GM18508 (cell line): ENCODE measurements around the gene RERE.

ENCODE experiments used
- ATAC-seq: cut with Tn5 transposase; IDR thresholded peaks from one replicate; pipeline ENCODE4 v1.9.1; 2021; ENCODE audit warnings: moderate number of reproducible peaks; ENCODE audit not compliant: insufficient read depth, unreplicated experiment

The RERE gene

DNA sequence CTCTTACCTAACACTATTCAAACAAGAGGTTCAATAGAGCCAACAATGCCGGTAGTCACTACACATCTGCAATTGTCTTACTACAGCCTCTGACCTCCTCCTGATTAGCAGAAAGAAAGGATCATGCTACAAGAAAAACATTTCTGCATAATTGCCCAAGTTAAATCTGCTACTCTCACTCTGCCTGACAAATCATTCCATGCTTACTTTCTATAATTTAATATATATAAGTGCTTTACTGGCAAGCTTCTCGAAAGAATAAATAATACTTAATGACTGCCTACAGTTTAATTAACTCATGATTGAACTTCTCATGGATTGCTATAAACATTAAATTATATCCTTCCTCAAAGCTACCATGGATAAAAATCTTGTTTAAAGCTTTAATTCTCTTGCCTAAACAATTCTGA lies 343.5 kb downstream of the RERE start:
- ATAC-seq, result no peak

DNA sequence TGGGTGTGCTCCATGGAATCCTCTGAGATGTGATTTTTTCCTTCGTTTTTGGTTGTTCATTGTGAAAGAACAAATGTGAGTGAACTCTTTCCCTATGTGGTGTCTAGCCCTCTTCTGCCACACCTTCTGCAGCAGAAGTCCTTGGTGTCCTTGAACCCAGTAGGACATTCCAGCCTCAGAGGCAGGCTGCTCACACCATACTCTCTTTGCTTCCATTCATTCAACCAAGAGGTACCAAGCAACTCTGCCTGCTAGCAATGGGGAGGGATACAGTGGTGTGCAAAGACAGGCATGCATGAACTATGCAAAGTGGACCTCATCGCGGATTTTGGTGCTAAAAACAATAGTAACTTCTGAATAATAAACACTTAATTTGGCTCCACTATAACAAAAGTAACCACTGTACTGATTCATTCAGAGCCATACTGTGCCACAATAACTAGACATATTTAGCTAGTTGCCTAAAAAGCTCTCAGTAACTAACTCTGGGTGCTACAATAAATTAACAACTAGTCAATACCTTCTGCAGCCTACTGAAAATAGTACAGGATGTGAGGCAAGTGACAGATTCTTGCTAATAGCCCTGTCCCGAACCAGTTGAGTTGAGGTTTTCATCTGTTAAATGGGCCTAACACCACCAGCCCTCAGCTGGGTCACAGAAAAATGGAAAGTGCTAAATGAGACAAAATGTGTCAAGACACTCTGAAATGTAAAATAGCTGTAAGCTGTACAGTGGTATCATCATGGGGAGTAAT lies 344.1 kb downstream of the RERE start:
- no peak for ATAC-seq

DNA sequence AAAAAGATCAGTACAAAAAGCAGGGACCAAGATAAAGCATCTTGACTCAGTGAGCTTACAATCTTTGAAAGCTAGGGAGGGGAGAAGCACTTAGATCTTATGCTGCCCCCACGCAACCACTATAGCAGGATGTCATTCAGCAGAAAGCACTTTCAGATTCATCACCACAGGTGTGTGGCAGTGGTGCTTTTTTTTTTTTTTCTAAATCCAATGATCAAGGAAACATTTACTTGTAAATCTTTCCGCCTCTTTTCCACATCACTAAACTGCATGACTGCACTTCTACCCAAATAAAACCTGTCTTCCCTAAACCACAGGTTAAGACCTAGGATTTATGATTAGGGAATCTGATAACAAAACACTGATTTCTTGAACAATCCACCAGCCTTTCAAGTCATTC lies 344.8 kb downstream of the RERE start:
- no peak for ATAC-seq

DNA sequence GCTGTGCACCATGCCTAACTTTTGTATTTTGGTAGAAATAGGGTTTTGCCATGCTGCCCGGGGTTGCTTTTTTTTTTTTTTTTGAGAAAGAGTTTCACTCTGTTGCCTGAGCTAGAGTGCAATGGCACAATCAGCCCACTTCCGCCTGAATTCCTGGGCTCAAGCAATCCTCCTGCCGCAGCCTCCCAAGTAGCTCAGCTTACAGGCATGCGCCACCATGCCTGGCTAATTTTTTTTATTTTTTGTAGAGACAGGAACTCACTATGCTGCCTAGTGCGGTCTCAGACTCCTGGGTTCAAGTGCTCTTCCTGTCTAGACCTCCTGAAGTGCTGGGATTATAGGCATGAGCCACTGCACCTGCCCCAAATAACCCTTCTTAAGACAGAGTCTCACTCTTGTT lies 346.0 kb downstream of the RERE start:
- ATAC-seq, result no peak

DNA sequence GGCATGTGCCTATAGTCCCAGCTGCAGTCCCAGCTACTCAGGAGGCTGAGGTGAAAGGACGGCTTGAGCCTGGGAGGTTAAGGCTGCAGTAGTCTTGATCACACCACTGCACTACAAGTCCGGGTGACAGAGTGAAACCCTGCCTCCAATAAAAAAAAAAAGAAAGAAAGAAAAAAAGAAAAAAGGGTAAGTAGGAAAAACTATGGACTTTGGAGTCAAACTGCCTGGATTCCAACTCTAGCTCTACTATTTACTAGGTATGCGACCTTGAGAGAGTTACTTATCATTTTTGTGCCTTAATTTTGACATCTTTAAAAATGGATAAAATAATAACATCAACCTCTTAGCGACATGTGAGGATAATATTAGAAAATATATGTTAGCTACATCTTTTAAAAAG lies 348.7 kb downstream of the RERE start:
- no peak for ATAC-seq

DNA sequence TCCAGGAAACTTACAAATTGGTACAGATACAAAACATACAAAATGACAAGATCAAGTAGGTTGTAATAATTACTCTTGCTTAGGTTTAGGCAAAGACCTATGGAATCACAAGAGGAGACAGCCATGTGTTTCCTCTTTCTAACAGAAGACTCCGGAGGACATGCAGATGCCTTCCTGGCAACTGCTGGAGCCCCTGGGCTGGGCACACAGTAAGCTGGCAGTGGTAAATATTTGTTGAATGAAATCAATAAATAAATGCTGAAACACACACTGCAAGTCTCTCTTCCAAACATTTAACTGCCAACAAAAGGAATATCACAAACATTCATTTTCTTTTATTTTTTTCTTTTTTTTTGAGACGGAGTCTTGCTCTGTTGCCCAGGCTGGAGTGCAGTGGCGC lies 350.1 kb downstream of the RERE start:
- ATAC-seq, result no peak

DNA sequence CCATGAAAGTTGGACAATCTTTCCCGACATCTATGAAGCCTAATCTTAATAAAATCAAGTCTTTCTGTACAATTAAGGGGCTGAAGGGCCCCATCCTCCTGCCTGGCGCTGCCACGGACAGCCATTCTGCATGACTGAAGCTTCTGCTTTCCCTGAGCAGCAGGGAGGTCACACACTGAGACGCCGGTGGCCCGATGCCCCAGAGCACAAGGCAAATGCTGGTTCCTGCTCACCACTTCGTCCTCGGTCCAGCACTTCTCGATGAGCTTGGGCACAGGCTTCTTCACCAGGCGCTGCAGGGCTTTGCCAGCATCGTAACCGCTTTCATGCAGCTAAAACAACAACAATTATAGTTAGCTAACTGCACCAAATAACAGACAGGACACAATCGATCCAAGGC lies 351.7 kb downstream of the RERE start:
- ATAC-seq, result no peak

DNA sequence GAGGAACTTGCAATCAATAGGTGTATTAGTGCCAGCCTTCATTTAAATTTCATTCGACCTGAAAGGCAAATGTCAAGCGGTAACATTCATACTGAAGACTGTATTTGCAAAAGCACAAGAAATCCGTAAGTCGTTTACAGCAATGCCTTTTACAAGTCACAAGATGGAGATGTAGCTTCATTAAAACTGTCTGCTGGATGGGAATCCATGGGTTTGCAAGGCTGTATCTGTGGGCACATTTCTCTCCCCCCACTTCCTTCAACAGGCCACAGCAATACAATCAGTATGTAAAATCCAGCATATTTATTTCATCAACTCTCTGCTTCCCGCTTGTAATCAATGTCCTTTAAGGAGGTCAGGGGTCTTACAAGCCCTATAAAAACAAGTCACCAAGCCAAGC lies 352.4 kb downstream of the RERE start:
- no peak for ATAC-seq

DNA sequence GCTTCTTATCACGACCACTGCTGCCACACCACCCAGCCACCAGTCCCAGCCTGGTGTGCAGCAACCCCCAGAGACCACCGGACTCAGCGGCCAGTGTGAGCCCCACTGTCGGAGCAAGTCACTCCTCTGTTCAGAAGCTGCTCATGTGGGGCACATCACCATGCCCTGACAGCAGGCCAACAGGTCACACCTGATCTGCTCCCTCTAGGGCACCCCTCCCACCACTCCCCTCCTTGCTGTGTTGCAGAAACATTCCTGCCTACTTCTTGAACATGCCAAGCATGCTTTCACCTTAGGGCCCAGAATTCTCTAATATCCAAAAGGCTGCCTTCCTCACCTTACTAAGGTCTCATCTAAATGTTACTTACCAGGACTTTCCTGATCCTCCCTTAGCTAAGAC lies 353.1 kb downstream of the RERE start:
- no peak for ATAC-seq

DNA sequence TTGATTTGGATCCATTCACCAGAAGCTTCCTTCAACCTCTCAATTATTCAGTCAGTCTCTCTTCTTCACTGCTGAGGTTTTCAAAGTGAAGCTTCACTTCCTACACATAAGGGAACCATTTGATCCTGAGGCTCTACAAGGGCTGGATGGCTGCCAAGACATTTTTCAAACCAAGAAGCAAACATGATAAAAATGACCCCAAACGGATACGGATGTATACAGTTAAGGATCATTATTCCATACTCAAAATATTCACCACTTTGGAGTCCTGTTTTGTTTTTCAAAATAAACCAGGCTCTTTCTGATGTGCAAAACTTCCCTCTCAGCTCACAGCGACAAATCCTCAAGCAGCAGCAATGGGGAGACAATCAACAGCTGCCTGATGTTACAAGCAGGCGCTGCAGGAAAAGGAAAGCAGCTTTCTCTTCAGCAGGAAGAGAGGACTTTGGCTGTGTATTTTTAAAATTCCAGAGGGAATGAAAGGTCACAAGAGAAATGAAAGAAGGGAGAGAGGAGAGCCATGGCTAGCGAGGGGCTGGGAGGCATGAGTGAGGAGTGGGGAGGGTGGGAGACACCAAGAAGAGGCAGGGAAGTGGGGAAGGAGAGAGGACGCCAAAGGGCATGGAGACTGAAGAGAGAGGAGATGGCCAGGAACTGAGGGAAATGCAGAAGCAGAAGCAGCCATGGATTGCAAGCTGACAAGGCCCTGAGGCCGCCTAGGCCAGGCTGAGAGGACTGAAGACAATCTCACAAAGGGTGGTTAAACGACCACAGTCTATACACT lies 354.1 kb downstream of the RERE start:
- no peak for ATAC-seq

DNA sequence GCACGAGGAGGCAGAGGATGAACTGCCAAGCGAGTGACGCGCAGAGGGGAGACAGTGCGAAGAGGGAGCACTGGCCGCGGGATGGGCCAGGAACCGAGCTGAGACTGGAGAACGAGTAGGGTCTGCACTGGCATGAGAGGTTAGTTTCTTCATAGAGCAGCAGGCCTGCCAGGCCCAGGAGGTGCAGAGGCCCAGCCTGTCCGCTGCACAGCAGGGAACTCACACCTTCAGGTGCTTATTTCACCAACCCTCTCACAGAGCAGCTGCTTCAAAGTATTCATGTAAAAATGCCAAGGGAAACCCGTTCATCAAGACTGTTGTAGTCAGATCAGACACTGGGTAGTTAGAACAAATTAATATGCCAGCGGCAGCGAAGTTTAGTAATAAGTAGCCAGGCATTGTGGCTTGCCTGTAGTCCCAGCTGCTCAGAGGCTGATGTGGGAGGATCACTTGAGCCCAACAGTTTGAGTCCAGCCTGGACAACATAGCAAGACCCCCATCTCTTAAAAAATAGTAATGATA lies 355.0 kb downstream of the RERE start:
- no peak for ATAC-seq

DNA sequence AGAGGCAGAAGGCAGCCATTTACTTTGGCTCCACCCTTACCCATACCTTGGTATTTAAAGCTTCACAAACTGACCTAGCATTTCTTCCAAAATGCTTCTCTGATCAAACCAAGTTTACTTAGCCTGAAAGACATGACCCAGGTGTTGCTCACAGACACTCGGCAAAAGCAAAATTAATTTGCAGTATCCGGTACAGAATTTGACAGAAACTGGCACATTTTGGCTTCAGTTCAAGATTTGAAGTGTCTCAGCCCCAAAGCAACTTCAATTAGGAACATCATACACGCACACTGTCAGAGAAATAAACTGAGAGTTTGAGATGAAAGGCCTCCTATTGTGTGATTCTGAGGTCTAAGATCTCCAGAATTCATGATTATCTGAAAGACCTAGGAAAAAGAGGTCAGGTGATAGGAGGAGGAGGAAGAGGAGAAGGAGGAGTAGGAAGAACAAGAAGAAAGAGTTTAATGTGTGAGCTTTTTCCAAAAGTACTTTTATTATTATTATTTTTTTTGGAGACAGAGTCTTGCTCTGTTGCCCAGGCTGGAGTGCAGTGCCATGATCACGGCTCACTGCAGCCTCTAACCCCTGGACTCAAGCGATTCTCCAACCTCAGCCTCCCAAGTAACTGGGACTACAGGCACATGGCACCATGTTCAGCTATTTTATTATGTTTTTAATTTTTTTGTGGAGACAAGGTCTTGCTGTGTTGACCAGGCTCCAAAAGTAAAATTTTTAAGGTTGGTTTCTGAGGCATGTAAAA lies 355.9 kb downstream of the RERE start:
- no peak for ATAC-seq

DNA sequence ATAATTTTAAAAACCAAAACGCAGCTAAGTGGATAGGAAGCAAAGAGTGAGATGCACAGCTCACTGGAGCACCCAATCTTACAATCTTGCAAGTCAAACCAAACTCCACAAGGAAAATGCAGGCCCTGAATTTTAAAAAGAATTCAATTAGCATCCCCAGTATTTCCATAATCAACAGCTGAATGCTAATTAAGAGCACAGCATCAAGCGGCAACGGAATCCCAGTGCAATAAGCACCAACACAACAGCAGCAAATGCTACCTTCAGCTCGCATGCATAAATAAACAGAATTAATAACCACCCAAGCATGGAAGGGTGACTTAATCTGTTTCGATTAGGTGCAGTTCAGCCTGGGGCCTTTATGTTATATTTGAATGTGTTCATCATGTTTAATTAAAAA lies 356.7 kb downstream of the RERE start:
- ATAC-seq, result no peak

DNA sequence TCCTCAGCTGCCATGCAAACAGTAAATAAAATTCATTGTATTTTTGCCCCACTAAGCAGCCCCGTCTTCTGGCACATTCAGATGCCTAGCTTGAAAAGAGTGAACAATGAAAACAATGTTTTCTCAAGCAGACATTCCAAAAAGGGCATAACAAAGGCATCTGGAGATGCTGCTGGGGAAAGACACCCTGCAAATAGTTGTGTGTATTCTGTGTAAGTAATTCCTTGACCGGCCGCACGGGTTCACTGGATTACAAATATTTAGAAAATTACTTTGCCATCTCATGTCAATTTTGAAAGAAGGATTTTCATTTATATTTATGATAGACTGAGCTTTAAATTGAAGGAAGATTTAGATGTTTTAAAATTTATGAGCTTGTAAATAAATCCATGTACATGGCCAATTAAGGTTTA lies 357.3 kb downstream of the RERE start:
- no peak for ATAC-seq

DNA sequence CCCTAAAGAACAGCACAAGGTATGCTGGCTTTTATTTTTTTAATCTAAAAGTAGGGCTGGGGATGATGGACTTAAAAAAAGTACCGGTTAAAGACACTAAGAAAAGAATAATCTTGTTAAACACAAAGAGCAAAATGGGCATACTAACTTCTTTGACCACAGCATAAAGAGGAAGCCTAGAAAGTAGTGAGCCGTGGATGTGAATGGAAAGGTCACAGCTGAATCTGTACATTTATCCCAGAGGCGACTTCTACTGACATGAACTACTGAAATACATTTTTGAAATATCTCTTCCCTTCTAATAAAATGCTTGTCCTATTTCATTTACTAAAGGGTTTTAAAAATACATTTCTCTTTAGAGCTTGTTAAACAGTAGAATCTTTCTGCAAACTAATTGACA lies 358.8 kb downstream of the RERE start:
- ATAC-seq, result no peak

DNA sequence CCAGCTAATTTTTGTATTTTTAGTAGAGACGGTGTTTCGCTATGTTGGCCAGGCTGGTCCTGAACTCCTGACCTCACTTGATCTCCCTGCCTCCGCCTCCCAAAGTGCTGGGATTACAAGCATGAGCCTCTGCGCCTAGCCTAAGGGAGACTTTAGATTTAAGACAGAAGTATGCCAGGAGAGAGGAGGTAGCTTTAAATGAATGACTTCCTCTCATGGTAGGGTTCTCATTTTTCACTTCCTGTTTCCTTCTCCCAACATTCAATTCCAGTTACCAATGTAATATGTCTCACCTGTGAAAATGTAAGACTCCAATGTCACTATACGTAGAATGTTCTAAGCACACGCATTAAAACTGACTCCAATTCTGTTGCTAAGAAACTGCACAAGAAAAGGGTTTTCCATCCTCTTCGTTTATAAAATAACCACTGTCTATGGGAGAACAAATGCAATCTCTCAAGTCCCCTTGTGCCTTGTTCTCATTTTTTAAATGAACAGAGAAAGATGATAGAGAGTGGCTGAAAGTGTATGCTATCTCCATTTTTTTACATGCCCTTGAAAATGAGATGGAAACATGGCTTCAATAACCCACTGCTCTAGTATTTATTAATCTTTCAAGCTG lies 359.6 kb downstream of the RERE start:
- ATAC-seq, result no peak

DNA sequence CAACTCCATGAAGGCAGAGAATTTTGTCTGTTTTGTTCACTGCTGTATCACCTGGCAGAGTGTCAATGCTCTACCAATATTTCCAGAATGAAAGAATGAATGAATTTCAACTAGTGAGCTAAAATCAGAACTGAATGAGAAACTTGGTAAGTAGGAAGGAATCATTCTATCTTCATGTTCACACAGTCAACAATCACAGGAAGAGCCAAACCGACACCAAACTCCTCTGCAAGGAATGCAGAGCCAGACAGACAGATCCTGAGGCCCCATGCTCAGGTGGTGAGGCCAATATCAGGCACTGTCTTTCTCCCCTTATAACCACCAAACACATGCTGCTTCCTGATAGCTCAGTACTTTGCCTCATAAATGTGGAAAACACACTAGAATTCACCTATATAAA lies 360.4 kb downstream of the RERE start:
- no peak for ATAC-seq

DNA sequence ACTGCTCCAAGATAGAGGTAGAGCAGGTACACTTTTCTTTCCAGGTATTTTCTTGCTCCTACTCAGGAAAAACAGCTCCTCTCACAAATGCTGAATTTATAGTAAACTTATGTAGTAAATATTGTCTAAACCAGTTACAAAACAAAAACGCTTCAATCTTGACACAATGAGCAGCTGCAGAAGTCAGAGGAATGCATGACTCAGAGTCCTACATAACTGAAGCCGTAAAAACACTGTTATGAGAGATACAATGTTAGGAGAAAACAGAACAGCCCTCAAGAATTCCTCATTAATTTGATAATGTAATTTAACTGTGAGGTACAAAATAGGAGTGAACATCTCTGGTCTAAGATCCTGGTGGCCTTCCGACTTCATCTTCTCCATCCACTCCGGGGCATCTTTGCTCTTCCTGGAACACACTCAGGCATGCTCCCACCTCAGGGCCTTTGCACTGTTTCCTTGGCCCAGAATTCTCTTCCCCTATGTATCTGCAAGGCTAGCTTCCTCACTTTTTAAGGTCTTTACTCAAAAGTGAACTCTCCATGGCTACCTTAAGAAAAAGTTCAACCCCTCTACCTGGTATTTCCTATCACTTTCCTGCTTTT lies 361.0 kb downstream of the RERE start:
- no peak for ATAC-seq

DNA sequence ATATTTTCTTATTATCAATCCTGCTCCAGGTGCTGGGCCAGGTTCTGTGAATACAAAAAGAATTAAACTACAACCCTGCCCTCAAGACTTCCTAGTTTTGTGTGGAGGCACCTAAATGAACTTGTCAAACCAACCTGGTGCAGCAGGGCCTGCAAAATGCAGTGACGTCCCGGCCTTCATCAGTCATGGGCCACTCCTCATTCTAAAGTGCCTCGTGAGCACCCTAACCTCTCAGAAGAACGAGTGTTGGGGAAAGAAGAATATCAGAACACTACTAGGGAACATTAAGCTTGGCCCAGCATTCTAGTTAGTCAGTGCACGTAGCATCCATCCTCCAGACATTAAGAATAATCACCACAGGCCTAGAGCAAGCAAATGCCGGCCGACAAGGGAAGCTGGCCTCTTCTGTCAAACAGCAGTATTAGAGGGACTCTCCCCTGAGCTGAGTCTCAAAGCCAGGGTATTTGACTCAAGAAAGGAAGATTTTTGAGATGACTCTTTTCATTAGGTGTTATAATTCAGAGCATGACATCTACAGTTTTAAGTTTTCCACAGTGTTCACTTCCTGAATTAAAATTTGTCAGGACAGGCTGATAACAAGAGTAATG lies 361.6 kb downstream of the RERE start:
- no peak for ATAC-seq

DNA sequence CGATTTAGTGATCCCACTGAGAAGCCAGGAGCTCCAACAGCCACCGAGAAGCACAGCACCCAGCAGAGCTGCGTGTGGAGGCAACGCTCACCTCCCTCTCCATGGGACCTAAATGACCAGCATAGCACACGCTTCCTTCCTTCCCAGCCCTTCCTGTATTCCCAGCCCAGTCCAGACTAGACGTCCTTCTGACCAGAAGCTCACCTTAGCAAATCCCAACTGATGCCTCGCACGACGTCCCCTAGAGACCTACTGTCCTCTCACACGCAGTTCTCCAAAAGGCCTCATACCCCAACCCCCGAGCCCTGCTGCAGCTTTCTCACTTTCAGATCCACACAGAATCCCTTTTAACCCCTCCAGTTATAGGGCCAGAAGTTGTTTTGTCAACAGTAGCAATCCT lies 367.1 kb downstream of the RERE start:
- ATAC-seq, result no peak
